ENCODE measurements around the gene GPR183. TPM values are rescaled to one million over a fixed set of nuclear protein-coding genes. Genes with fewer than 3 reads are reported as not detected.

GPR183 gene
- total RNA-seq, 1 donor from 2014 or later: 1.1 TPM

DNA sequence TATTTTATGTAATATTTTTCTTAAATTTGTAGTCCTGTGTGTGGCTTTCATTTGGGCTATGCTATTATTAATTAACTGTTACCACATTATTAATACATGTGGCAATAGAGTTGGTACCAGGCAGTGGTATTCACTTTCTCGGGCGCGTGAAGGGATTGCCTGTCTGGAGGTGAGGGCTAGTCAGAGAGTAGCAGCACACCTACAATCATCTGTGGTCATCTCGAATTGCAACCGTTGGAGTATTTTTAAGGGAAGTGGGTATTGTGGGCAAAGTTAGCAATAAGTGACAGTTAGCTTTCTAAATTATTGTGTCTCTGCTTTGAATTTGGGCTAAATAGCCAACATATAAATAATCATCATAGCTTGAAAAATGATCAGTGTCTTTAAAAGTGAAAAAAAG lies 29.0 kb downstream of the GPR183 start:
- DNase-seq (ENCODE audit: low spot score): no peak
- intact Hi-C loops (cut with DNase I): no loop called here

DNA sequence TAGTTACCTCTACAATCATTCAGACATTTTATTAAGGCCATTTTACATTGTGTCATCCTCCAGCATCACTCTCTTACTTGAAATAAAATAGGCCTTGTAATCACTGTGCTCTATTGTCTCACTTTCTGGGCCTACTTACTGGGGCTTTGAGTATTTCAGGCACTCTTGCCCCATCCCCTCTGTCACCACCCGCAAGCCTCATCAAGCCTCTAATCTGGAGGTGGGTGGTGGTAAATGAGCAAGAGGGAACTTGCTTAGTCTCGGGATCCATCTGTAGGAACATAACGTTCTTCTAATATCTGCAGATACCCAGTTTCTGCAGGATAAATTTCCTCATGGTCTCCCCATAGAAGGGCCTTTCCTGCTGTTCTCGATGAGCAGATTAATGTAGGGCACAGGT lies 29.6 kb downstream of the GPR183 start:
- intact Hi-C loops (cut with DNase I): no loop called here
- no peak for DNase-seq (ENCODE audit: low spot score)

DNA sequence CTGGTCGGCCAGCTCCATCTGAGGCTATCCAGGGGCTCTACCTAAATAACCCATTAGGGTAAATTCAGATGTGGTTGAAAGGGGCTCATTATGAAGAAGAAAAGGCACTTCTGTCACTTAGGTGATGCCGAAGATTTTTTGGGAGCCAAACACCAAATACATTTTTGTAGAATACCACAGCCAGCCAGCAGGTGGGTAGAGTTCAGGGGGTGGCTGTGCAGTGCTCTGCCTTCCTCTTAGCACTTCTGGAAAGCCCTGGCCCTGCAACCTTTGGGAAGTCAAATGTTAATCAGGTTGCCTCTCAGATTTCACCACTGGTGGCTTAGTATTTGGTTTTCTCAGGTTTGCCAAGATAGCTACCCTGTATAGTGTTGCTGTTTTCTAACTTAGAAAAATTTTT lies 30.5 kb downstream of the GPR183 start:
- no peak for DNase-seq (ENCODE audit: low spot score)
- intact Hi-C loops (cut with DNase I): no loop called here

DNA sequence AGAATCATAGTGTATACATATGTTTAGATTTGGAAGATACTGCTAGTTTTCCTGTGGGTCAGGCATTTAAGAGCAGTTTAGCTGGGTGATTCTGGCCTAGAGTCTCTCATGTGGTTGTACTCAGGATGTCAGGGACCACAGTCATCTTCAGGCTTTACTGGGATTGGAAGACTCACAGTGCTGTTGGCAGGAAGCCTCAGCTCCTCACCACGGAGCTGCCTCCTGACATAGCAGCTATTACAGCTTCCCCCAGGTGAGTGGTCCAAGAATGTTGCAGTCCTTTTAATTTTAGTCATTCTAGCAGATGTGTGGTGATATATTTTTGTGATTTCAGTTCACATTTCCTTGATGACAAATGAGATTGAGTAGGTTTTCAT lies 32.1 kb downstream of the GPR183 start:
- DNase-seq (ENCODE audit: low spot score): no peak
- intact Hi-C loops (cut with DNase I): no loop called here

DNA sequence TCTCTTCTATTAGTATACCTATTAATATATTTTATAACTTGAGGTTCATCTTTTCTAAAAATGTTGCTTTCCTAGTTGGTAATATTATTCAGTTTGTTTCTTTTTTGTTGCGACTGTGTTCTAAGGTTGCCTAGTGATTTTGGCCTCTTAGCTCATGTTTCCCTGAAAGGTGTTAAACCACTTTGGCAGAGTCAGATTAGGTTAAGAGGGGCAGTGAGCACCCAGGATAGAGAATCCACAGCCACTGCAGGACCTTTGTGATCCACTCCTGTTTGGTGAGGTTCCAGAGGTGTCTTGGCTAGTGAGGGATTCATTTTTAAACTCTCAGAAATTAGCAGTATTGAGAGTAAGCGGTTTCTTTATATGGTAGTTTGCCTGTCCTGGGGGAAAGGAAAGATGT lies 34.1 kb downstream of the GPR183 start:
- DNase-seq (ENCODE audit: low spot score): no peak
- intact Hi-C loops (cut with DNase I): no loop called here

DNA sequence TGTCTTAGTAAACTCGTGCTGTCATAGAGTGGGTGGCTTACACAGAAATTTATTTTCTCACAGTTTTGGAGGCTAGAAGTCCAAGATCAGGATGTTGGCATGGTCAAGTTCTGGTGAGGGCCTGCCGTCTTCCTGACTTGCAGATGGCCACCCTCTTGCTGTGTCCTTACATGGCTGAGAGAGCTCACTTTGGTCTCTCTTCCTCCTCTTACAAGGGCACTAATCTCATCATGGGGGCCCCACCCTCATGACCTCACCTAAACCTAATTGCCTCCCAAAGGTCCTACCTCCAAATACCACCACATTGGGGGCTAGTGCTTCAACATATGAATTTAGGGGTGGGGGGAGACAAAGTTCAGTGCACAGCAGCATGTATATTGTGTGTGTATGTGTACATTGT lies 34.7 kb downstream of the GPR183 start:
- DNase-seq (ENCODE audit: low spot score): no peak
- intact Hi-C loops (cut with DNase I): no loop called here

GRCh38 chr13:99271249-99271648 lies 36.0 kb downstream of the GPR183 start:
- DNase-seq (ENCODE audit: low spot score): no peak
- intact Hi-C loops (cut with DNase I): no loop called here

- intact Hi-C loops (cut with DNase I): no loop called here
- no peak for DNase-seq (ENCODE audit: low spot score)
Observed at GRCh38 chr13:99270518-99270917, 36.7 kb downstream of the GPR183 start.

GRCh38 chr13:99269627-99270241 lies 37.5 kb downstream of the GPR183 start:
- intact Hi-C loops (cut with DNase I): loop anchor here (2.0 to 5.0 kb wide), 2 partner anchors 67 to 167 kb away; partner anchors contain the start of gene UBAC2
- DNase-seq (ENCODE audit: low spot score): no peak

- intact Hi-C loops (cut with DNase I): loop anchor here (2.0 to 5.0 kb wide), 2 partner anchors 67 to 168 kb away; partner anchors contain the start of gene UBAC2
- DNase-seq (ENCODE audit: low spot score): no peak
Observed at GRCh38 chr13:99268822-99269221, 38.4 kb downstream of the GPR183 start.

DNA sequence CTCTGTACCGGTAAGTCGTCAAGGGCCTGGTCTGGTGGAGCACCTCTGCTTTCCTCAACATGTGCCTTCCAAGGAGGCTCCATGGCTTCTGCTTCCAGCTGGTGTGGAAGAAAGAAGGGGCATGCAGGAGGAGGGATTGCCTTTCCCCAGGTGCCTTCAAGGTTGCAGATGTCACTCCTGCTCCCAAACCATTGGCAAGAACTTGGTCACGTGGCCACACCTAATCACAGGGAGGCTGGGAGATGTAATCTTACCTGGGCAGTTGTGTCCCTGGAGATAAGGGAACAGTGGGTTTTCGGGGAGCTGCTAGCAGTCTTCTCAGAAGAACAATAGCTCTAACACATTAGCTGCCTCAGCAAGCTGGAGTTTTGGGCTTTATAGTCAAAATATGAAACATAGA lies 39.3 kb downstream of the GPR183 start:
- no peak for DNase-seq (ENCODE audit: low spot score)
- intact Hi-C loops (cut with DNase I): loop anchor here (2.0 to 5.0 kb wide), 2 partner anchors 66 to 169 kb away; partner anchors contain the start of gene UBAC2

DNA sequence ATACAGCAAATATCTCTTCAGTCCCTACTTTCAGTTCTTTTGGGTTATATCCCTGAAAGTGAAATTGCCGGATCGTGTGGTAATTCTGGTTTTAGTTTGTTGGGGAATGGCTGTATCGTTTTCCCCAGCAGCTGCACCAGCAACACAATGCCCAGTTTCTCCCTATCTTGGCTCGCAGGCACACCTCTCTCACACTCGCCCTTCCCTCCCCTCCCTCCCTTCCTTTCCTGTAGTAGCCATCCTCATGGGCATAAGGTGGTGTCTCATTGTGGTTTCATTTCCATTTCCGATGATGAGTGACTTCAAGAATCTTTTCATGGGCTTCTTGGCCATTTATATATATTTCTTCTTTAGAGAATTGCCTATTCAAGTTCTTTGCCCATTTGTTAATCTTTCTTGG lies 40.4 kb downstream of the GPR183 start:
- no peak for DNase-seq (ENCODE audit: low spot score)
- intact Hi-C loops (cut with DNase I): loop anchor here (5.0 kb wide), 1 partner anchor 65 kb away; the partner anchor contains the start of gene UBAC2

DNA sequence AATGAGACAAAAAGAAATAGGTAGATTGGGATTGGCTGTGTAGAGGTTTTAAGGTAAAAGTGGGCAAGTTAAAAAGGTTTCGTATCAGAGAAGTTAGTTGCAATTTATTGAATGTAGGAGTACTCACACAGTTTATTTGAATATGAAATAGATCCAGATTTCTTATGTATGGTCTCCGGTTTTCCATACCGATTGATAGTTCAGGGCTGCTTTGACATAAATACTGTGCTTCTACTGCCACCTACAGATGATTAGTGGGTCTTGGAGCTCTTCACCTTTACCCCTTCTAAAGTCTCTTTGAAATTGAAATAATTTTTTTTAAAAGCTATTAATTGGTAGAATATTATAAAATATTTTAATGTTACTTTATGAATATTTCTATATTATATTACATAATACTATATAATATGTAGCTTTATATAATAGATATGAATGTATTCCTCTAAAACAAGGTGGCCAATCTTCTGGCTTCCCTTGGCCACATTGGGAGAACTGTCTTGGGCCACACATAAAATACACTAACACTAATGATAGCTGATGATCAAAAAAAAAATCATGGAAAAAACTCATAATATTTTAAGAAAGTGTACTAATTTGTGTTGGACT lies 41.3 kb downstream of the GPR183 start:
- intact Hi-C loops (cut with DNase I): loop anchor here (2.0 to 5.0 kb wide), 2 partner anchors 64 to 89 kb away; partner anchors contain the start of gene UBAC2
- DNase-seq (ENCODE audit: low spot score): no peak

DNA sequence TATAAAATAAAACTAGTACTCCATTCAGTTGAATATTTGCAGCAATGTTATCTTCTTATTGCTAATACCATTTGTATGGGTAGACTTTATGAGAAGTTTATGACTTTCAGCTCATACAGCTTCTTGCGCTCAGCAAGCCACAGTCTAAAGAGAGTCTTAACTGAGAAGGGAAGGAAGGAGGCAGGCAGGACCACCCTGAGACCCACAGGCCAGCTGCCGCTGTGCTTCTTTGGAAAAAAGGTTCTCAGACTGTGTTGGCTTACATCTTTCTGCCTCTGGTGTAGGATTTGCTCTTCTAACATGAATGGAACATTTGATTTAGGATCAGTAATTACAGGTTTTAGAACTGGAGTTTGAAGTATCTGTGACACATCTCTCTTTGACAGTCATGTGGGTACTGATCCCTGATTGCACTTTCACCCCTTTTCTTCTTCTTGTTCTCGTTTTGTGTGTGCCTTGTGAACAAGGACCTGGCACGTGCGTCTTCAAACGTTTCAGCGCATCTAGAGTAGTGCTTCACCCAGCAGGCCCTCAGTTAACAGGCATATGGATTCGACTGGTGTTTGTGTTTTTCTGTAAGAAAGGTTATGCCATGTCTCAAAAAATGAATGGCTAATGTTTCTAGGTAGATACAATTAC lies 41.9 kb downstream of the GPR183 start:
- intact Hi-C loops (cut with DNase I): loop anchor here (2.0 to 5.0 kb wide), 2 partner anchors 63 to 88 kb away; partner anchors contain the start of gene UBAC2
- no peak for DNase-seq (ENCODE audit: low spot score)

- no peak for DNase-seq (ENCODE audit: low spot score)
- intact Hi-C loops (cut with DNase I): loop anchor here (2.0 kb wide), 1 partner anchor 87 kb away; no protein-coding TSS in a partner anchor
Observed at GRCh38 chr13:99264051-99264450, 43.1 kb downstream of the GPR183 start.

GRCh38 chr13:99263126-99263785 lies 43.9 kb downstream of the GPR183 start:
- intact Hi-C loops (cut with DNase I): no loop called here
- no peak for DNase-seq (ENCODE audit: low spot score)

DNA sequence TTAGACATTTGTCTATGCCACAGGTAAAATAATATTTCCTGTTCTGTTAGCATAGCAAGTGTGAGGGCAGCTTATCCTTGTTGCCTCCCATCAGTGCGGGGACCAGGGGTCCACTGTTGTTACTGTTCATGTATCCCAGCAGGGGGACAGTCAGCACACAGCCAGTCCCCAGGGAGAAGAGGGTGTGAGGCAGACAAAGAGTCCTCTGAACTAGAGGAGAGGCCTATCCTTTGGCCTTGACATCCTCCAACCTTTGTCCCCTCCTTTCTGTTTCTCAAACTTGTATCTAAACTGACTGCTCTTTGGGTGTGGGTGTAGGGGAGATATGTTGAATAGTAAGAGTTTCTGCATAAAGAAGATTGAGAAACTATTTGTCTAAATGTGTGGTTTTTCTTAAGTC lies 46.1 kb downstream of the GPR183 start:
- DNase-seq (ENCODE audit: low spot score): no peak
- intact Hi-C loops (cut with DNase I): no loop called here

- intact Hi-C loops (cut with DNase I): no loop called here
- DNase-seq (ENCODE audit: low spot score): no peak
Observed at GRCh38 chr13:99260216-99260615, 47.0 kb downstream of the GPR183 start.

- intact Hi-C loops (cut with DNase I): no loop called here
- DNase-seq (ENCODE audit: low spot score): no peak
Observed at GRCh38 chr13:99258946-99259345, 48.3 kb downstream of the GPR183 start.

- no peak for DNase-seq (ENCODE audit: low spot score)
- intact Hi-C loops (cut with DNase I): no loop called here
Observed at GRCh38 chr13:99258210-99258860, 48.9 kb downstream of the GPR183 start, which contains the start of gene GPR18. GPR18 (minus strand) TSS chr13:99258379; CDS start chr13:99255872, 2,507 bp downstream.

Measured in cardiac septum (tissue), 1 donor.